IPS DF 6.9 (cell line): ENCODE measurements around the gene GATA2.

Experiments
- DNase-seq: peaks from one replicate; pipeline ENCODE4 v3.0.0-alpha.2; 2013; ENCODE audit warnings: low read depth, low spot score
- H3K27ac ChIP-seq: one replicate; pipeline ENCODE4 v1.5.1; 2013; ENCODE audit warnings: low read length, control low read depth
- H3K27me3 ChIP-seq: 2 replicates; pipeline ENCODE4 v1.6.1; 2013; ENCODE audit warnings: mild to moderate bottlenecking, low read length; ENCODE audit not compliant: control insufficient read depth, insufficient read depth
- H3K36me3 ChIP-seq: 2 replicates; pipeline ENCODE4 v1.6.1; 2013; ENCODE audit warnings: low read length; ENCODE audit not compliant: control insufficient read depth, insufficient read depth
- H3K4me1 ChIP-seq: 2 replicates; pipeline ENCODE4 v1.6.1; 2013; ENCODE audit warnings: low read length; ENCODE audit not compliant: control insufficient read depth, insufficient read depth
- H3K4me3 ChIP-seq: 2 replicates; pipeline ENCODE4 v1.5.1; 2013; ENCODE audit warnings: mild to moderate bottlenecking, low read length
- H3K9me3 ChIP-seq: 2 replicates; pipeline ENCODE4 v1.6.1; 2013; ENCODE audit warnings: low read length, inconsistent platforms; ENCODE audit not compliant: control insufficient read depth, insufficient read depth
- WGBS: extraction: QIAGEN DNeasy Blood & Tissue Kit; methylation state at CpG from one replicate; pipeline ENCODE4 v1.1.7; 2013; ENCODE audit warnings: mixed read lengths, missing lambda C conversion rate; ENCODE audit not compliant: insufficient read length, insufficient coverage; 5-methylcytosine and 5-hydroxymethylcytosine counted together

Gene GATA2

DNA sequence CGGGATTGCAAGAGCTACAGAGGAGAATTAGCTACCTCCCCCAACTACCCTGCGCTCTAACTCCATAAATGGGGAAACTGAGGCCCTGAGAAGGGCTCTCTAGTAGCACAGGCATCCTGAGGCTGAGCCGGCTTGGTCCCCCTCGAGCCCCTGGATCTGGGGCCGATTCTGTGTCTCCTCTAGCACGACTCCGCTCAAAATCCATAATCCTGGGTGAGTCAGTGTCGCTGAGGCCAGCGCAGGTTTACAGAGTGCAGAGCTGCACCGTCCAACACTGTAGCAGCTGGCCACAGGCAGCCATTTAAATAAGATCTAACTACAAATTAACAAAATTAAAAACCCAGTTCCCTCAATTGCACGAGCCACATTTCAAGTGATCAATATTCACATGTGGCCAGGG lies 10.8 kb downstream of the GATA2 start:
- H3K36me3 ChIP-seq: no peaks in the 10 kb centered on the region
- no peak overlapping the region for H3K4me3 ChIP-seq
- H3K4me1 ChIP-seq: peaks cover 17% of the 10 kb centered on the region
- no peak for DNase-seq
- WGBS: no CpG with 5 or more reads among the region's 11 CpGs
- no peaks in the 10 kb centered on the region for H3K9me3 ChIP-seq
- peaks cover 96% of the 10 kb centered on the region for H3K27me3 ChIP-seq
- H3K27ac ChIP-seq: no peak overlapping the region

DNA sequence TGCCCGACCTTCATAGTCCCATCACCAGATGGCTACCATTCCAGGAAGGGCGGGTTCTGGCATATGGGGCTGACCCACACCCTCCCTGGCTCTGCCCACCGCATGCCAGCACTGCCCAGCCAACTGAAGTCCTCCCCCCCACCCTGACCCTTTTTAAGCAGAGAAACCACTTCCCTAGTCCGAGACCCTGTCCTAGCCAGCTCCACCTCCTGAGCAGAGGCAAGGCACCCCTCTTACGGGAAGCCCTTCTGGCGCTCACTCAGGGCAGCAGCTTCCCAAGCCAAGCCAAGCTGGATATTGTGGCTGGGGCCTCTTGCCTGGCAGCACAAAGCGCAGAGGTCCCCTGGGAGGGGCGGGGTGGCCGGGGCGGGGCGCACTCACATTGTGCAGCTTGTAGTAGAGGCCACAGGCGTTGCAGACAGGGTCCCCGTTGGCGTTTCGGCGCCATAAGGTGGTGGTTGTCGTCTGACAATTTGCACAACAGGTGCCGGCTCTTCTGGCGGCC lies 11.5 kb downstream of the GATA2 start:
- Histone ChIP-seq H3K36me3 (no peaks in the 10 kb centered on the region), H3K4me1 (peaks cover 13% of the 10 kb centered on the region), H3K27ac (no peak overlapping the region), H3K27me3 (peaks cover 96% of the 10 kb centered on the region), H3K9me3 (no peaks in the 10 kb centered on the region), H3K4me3 (no peak overlapping the region)
- no peak for DNase-seq
- WGBS: no CpG with 5 or more reads among the region's 19 CpGs

DNA sequence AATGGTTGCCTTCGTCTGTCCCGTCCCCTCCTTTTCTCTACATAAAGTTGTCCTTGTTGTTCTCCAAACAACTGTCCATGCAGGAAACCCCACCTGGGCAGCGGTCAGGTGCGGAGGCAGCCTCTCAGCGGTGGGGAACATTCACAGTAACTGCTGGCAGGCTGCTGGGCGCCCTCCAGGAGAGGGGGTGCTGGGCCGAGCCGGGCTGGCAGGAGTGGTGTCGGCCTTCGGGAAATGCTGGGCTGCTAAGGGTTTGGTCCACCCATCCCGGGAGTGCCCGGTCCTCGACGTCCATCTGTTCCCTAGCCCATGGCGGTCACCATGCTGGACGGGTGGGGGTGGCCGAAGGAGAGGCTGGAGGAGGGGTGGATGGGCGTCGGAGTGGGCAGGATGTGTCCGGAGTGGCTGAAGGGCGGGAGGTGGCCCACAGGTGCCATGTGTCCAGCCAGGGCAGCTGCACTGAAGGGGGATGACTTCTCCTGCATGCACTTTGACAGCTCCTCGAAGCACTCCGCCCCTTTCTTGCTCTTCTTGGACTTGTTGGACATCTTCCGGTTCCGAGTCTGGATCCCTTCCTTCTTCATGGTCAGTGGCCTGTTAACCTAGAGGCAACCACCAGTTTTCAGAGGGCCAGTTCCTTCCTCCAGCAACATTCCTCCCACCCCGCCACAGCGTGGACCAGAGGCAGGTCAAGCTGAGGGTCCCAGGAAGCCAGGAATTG lies 12.1 kb downstream of the GATA2 start:
- peaks cover 13% of the 10 kb centered on the region for H3K4me1 ChIP-seq

DNA sequence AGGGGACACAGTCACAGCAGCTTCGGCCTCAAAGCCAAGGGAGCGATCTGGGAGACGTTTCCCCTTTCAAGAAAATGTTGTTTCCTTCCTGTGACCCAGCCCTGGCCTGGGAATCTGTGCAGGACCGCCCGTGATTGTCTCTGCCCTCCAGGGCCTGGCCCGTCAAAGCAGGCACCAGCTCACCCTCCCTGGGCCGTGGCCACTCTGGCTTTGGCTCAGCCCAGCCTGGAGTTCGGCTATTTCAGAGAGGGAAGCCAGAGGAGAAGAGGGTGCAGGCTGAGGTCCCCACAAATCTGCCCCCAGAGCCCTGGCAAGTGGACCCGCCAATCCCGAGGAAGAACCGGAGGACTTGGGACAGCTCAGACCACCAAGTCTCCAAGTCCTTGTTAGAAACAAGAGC lies 12.7 kb downstream of the GATA2 start:
- no peak overlapping the region for H3K27ac ChIP-seq
- no peak overlapping the region for H3K4me3 ChIP-seq
- H3K4me1 ChIP-seq: peaks cover 13% of the 10 kb centered on the region
- H3K9me3 ChIP-seq: no peaks in the 10 kb centered on the region
- no peak for DNase-seq
- no CpG with 5 or more reads among the region's 11 CpGs for WGBS
- peaks cover 95% of the 10 kb centered on the region for H3K27me3 ChIP-seq
- H3K36me3 ChIP-seq: no peaks in the 10 kb centered on the region

More for the DNA sequence above, 12.1 kb downstream of the GATA2 start:
- H3K36me3 ChIP-seq: no peaks in the 10 kb centered on the region
- WGBS: no CpG with 5 or more reads among the region's 27 CpGs
- no peak overlapping the region for H3K27ac ChIP-seq
- peaks cover 96% of the 10 kb centered on the region for H3K27me3 ChIP-seq
- H3K9me3 ChIP-seq: no peaks in the 10 kb centered on the region
- no peak overlapping the region for H3K4me3 ChIP-seq
- DNase-seq: no peak

DNA sequence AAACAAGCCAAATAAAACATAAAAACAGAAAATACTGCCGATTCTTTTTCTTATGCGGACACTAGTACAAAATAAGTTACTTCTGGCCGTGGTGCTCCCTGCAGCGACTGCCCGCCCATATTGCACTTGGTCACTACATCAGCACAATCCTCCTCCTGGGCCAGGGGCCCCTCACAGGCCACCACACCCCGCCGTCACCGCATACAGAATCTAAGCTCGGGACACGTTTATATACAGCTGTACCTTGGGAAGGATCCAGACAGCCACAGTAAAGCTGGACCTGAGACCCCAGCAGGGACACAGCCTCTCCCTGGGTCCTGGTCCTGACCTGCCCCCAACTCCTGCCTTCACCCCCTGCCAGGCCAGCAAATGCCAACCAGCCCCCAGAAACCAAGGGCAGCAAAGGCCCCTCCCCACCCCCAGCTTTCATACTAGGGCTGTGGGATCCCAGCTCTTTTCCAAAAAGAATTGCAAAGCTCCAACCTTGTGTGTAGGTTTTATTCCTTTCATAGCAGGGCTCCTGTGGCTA lies 13.4 kb downstream of the GATA2 start:
- H3K27ac ChIP-seq: no peak overlapping the region
- no peak for DNase-seq
- WGBS: no CpG with 5 or more reads among the region's 10 CpGs
- no peaks in the 10 kb centered on the region for H3K9me3 ChIP-seq
- H3K36me3 ChIP-seq: no peaks in the 10 kb centered on the region
- H3K4me3 ChIP-seq: no peak overlapping the region
- H3K4me1 ChIP-seq: peaks cover 13% of the 10 kb centered on the region
- H3K27me3 ChIP-seq: peaks cover 93% of the 10 kb centered on the region

DNA sequence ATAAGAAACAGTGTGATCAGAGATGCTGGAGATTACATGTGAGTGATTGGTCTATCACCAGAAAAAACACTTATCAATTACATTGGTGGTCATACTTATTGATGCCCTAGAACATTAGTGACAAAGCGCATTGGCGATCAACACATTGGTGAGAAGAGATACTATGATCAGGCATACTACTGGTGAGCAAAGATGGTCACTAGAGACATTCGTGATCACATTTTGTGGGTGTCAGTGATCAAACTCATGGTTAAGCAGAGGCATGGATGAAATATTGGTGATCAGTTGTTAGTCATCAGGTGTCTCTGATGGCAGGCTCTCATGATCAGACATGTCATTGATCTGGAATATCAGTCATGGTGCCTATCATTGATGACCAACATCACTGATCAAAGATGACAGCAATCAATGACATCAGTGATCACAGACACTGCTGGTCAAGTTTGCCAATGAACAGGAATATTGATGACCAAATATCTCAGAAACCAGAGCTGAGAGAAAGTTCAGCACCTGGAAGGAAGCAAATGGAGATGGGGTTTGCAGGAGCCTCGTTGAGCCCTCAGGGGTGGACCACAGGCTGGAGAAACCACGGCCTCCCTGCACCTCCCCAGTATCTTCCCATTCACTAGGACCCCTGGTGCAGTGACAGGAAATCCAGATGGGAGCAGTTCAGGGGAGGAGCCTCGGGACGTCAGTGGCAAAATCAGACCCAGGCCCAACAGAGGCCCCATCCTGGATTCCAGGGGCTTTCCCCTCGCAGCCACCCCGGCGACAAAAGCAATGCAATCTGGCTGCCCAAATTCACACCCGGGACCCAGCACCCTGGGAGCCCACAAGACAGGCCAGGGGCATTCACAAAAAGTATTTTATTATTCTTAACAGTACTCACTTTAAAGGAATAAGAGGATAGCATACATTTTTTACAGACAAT lies 14.2 kb downstream of the GATA2 start:
- H3K4me1 ChIP-seq: peaks cover 9% of the 10 kb centered on the region
- peaks cover 94% of the 10 kb centered on the region for H3K27me3 ChIP-seq
- H3K36me3 ChIP-seq: no peaks in the 10 kb centered on the region
- H3K27ac ChIP-seq: no peak overlapping the region
- WGBS: no CpG with 5 or more reads among the region's 11 CpGs
- no peaks in the 10 kb centered on the region for H3K9me3 ChIP-seq
- H3K4me3 ChIP-seq: no peak overlapping the region
- no peak for DNase-seq

DNA sequence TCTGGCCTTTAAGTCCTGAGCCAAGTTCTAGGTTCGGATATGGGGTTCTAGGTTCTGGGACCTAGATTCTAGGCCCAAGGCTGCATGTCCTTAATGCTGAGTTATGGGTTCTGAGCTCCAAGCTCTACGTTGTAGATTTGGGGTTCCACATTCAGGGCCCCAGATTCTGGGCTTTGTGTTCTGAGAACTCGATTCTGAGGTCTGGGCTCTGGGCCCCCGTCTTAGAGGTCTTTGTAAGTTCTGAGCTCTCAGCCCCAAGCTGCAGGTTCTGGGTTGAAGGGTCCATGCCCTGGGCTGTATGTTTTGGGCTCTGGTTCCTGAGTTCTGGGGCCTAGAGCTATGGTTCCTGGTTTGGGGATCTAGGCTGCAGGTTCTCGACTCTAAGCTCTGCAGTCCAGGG lies 16.3 kb downstream of the GATA2 start:
- no peaks in the 10 kb centered on the region for H3K9me3 ChIP-seq
- no peak for DNase-seq
- peaks cover 4% of the 10 kb centered on the region for H3K4me1 ChIP-seq
- no CpG with 5 or more reads among the region's 5 CpGs for WGBS
- H3K36me3 ChIP-seq: no peaks in the 10 kb centered on the region
- H3K27ac ChIP-seq: no peak overlapping the region
- H3K4me3 ChIP-seq: no peak overlapping the region
- peaks cover 96% of the 10 kb centered on the region for H3K27me3 ChIP-seq

DNA sequence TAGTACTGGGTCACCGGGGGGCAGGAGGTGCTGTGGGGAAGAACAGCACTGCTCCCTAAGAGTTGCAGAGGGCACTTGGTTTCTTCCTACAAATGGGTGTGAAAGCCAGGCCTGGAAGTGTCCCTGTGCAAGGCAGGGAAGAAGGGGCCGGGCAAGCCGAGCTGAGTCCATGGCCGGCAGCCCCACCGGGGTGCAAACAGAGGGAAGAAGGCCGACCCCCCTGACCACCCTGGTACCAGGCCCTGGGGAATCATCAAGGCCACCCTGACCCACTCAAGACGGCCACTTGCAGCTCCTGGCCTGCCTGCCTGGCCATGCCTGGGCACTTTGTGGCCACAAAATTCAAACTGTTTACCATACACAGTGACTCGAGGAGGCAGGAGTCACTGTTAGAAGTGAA lies 17.6 kb downstream of the GATA2 start:
- WGBS: no CpG with 5 or more reads among the region's 8 CpGs
- DNase-seq: no peak
- H3K27ac ChIP-seq: no peak overlapping the region
- no peak overlapping the region for H3K4me3 ChIP-seq
- no peaks in the 10 kb centered on the region for H3K9me3 ChIP-seq
- 0 out of 2 replicates have a peak, but pooled peaks cover 1% of the 10 kb centered on the region for H3K4me1 ChIP-seq
- no peaks in the 10 kb centered on the region for H3K36me3 ChIP-seq
- peaks cover 92% of the 10 kb centered on the region for H3K27me3 ChIP-seq

DNA sequence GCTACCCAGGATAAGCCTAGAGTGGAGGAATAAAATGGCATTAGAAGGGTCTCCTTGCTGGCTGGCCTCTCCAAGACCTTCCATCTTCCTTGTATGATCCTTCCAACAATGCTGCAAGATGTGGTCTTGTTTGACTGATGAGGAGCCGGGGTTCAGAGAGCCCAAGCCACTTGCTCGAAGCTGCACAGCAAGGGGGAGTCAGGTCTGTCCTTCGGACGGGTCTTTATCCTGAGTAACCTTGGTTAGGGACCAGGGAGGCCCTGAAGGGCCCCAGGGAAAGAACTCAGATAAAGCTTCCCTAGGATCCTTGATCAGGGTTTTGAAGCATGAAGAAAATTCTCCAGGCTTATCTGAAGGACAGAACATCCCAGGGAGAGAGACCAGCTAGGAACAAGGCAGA lies 19.3 kb downstream of the GATA2 start:
- no CpG with 5 or more reads among the region's 4 CpGs for WGBS
- Histone ChIP-seq H3K27ac (no peak overlapping the region), H3K4me3 (no peak overlapping the region), H3K4me1 (0 out of 2 replicates have a peak, but pooled peaks cover 1% of the 10 kb centered on the region), H3K9me3 (no peaks in the 10 kb centered on the region), H3K36me3 (no peaks in the 10 kb centered on the region), H3K27me3 (peaks cover 76% of the 10 kb centered on the region)
- no peak for DNase-seq

DNA sequence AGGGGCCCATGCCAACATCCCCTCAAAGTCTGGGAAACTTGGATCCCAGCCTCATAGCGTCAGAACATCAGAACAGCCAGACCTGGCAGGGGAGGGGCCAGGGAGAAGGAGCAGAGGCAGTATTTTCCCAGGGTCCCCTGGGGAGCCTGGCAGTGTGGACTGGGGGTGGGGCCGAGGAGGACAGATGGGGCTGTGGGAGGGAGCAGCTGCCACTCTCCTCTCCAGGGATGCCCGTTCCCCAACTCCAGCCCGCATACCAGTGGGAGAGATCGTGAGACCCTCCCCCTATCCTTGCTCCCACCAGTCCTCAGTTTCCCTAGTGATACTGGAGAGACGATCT lies 19.9 kb downstream of the GATA2 start:
- H3K9me3 ChIP-seq: no peaks in the 10 kb centered on the region
- DNase-seq: no peak
- H3K36me3 ChIP-seq: no peaks in the 10 kb centered on the region
- H3K27ac ChIP-seq: no peak overlapping the region
- no peak overlapping the region for H3K4me3 ChIP-seq
- 0 out of 2 replicates have a peak, but pooled peaks cover 1% of the 10 kb centered on the region for H3K4me1 ChIP-seq
- H3K27me3 ChIP-seq: peaks cover 70% of the 10 kb centered on the region
- WGBS: no CpG with 5 or more reads among the region's 6 CpGs
